Measurements from ENCODE around the gene RHOH.

- TF ChIP-seq POLR2A (IDR thresholded peaks at IDR 0.05; ENCODE audit: low read length): no peak
- no peak for TF ChIP-seq GATA1 (IDR thresholded peaks at IDR 0.05; ENCODE audit: low read depth, low read length)
These were observed 23.4 kb upstream of the RHOH start for GRCh38 chr4:40173470-40173875.
